T-helper 2 cell (primary cell): Measurements from ENCODE around the gene POLR2M.
A peak's percentile ranks its signal among the peaks of the same experiment; 100 is the strongest.

Experiments used
- DNase-seq, 5 experiments: peaks; one replicate each; pipeline versions ENCODE4 v3.0.0 to v3.0.0-alpha.2; 2012 to 2022

Gene POLR2M

GRCh38 chr15:57741089-57741488 is 34.6 kb downstream of the POLR2M start:
- no peak for DNase-seq

GRCh38 chr15:57743424-57743823 is 36.9 kb downstream of the POLR2M start:
- DNase-seq, result peak in 1 of 5 experiments; percentile 19

GRCh38 chr15:57746786-57747185 is 40.3 kb downstream of the POLR2M start:
- DNase-seq, result no peak

- DNase-seq, result peak in 1 of 5 experiments; percentile 39
These were observed 40.8 kb downstream of the POLR2M start for GRCh38 chr15:57747206-57747896.

- DNase-seq, result peak in 1 of 5 experiments; percentile 13
These were observed 44.8 kb downstream of the POLR2M start for GRCh38 chr15:57751177-57751800.

- DNase-seq, result no peak
These were observed 45.9 kb downstream of the POLR2M start for GRCh38 chr15:57752436-57752835.

GRCh38 chr15:57752840-57753239 is 46.3 kb downstream of the POLR2M start:
- DNase-seq, result no peak

GRCh38 chr15:57756466-57756865 is 50.0 kb downstream of the POLR2M start:
- DNase-seq, result no peak

- no peak for DNase-seq
These were observed 52.0 kb downstream of the POLR2M start for GRCh38 chr15:57758560-57758959.

- no peak for DNase-seq
These were observed 55.0 kb downstream of the POLR2M start for GRCh38 chr15:57761562-57761961.

GRCh38 chr15:57762302-57762701 is 55.8 kb downstream of the POLR2M start:
- DNase-seq, result no peak

GRCh38 chr15:57763176-57763964 is 56.9 kb downstream of the POLR2M start:
- no peak for DNase-seq
